B cell (primary cell): ENCODE measurements around the gene METTL17. TPM values are rescaled to one million over a fixed set of nuclear protein-coding genes. Genes with fewer than 3 reads are reported as not detected.

Experiments used
- ATAC-seq: fragments of 200-7000 bp; cut with Tn5 transposase; one replicate; pipeline ENCODE4 v1.10.0; 2021; ENCODE audit warnings: low read depth, mild to moderate bottlenecking, moderate number of reproducible peaks, moderate library complexity
- CTCF ChIA-PET: fragments of 350-600 bp; sonication (Branson Sonifier 250); formaldehyde crosslinking; loops from one replicate; lab custom pipeline; 2021; ENCODE audit warnings: antibody characterized with exemption, inconsistent platforms; lab: Charles Lee
- POLR2A ChIA-PET: fragments of 350-600 bp; sonication (Branson Sonifier 250); formaldehyde crosslinking; loops from one replicate; lab custom pipeline; 2021; ENCODE audit warnings: antibody characterized with exemption; lab: Charles Lee
- DNase-seq: peaks from one replicate; pipeline ENCODE4 v3.0.0; 2013
- H2AFZ ChIP-seq: 2 replicates; pipeline ENCODE4 v1.6.1; 2012; ENCODE audit warnings: mild to moderate bottlenecking, low read depth, low read length; ENCODE audit not compliant: insufficient read depth, poor library complexity, severe bottlenecking
- H3K27ac ChIP-seq, 2 donors: 1 replicate in 1 of 2; 2 replicates in 1 of 2; pipeline ENCODE4 v1.5.1; 2012 to 2013; ENCODE audit warnings: low read length in 2 of 2, mild to moderate bottlenecking in 2 of 2, moderate library complexity in 1 of 2
- H3K27me3 ChIP-seq, 4 experiments: fragments of 200-600 bp in 1 of 4; sonication (generic) in 1 of 4; replicated peaks in 1 of 4; 1 replicate in 2 of 4; 2 replicates in 2 of 4; pipeline versions ENCODE4 v1.6.1 to v1.7.0; 2013 to 2016; ENCODE audit warnings: low read length in 3 of 4, mild to moderate bottlenecking in 2 of 4, mixed read lengths in 1 of 4, moderate library complexity in 1 of 4; ENCODE audit not compliant: insufficient read depth in 4 of 4, control insufficient read depth in 3 of 4; ENCODE audit errors: control extremely low read depth in 1 of 4
- H3K36me3 ChIP-seq, 2 experiments: replicated peaks in 1 of 2; 1 replicate in 1 of 2; 2 replicates in 1 of 2; pipeline versions ENCODE4 v1.6.1 to v1.7.1; 2013; ENCODE audit warnings: low read length in 1 of 2; ENCODE audit not compliant: insufficient read depth in 2 of 2, control insufficient read depth in 1 of 2; ENCODE audit errors: control extremely low read depth in 1 of 2, extremely low read depth in 1 of 2
- H3K4me1 ChIP-seq, 2 donors: fragments of 200-600 bp in 1 of 2; sonication (generic) in 1 of 2; 1 replicate in 1 of 2; 2 replicates in 1 of 2; pipeline versions ENCODE4 v1.5.1 to v1.6.1; 2013 to 2017; ENCODE audit warnings: low read length in 2 of 2; ENCODE audit not compliant: control insufficient read depth in 2 of 2, insufficient read depth in 2 of 2
- H3K4me2 ChIP-seq: replicated peaks from 2 replicates; pipeline ENCODE3; 2012; ENCODE audit warnings: mild to moderate bottlenecking, low read depth, low read length; ENCODE audit not compliant: poor library complexity, severe bottlenecking
- H3K4me3 ChIP-seq, 5 experiments: fragments of 200-600 bp in 1 of 5; sonication (generic) in 1 of 5; 1 replicate in 3 of 5; 2 replicates in 2 of 5; pipeline versions ENCODE4 v1.5.1 to v1.7.0; 2011 to 2016; ENCODE audit warnings: low read length in 4 of 5, mild to moderate bottlenecking in 4 of 5, low read depth in 2 of 5, control low read depth in 1 of 5, moderate library complexity in 1 of 5; ENCODE audit not compliant: insufficient read depth in 1 of 5; ENCODE audit errors: control extremely low read depth in 1 of 5, extremely low read depth in 1 of 5
- H3K79me2 ChIP-seq: fragments of 200-600 bp; sonication (generic); one replicate; pipeline ENCODE4 v1.6.0; 2016; ENCODE audit warnings: low read length; ENCODE audit not compliant: control insufficient read depth, insufficient read depth
- H3K9ac ChIP-seq: fragments of 200-600 bp; sonication (generic); 2 replicates; pipeline ENCODE4 v1.6.1; 2017; ENCODE audit warnings: mild to moderate bottlenecking, low read length, moderate library complexity
- H3K9me3 ChIP-seq, 3 donors: one replicate each; pipeline versions ENCODE4 v1.6.1 to v1.7.1; 2013; ENCODE audit warnings: low read length in 2 of 3; ENCODE audit not compliant: control insufficient read depth in 2 of 3, insufficient read depth in 1 of 3; ENCODE audit errors: control extremely low read depth in 1 of 3
- H4K20me1 ChIP-seq: 2 replicates; pipeline ENCODE4 v1.6.0; 2012; ENCODE audit warnings: mild to moderate bottlenecking, low read length; ENCODE audit not compliant: insufficient read depth, control insufficient read depth, poor library complexity, severe bottlenecking
- H3K27ac Mint-ChIP-seq: one replicate; pipeline ENCODE4 v1.8.0; 2021; ENCODE audit warnings: mixed read lengths
- H3K27me3 Mint-ChIP-seq: one replicate; pipeline ENCODE4 v1.8.0; 2021; ENCODE audit warnings: mixed read lengths
- H3K4me1 Mint-ChIP-seq: one replicate; pipeline ENCODE4 v1.8.0; 2021; ENCODE audit warnings: mixed read lengths
- H3K4me3 Mint-ChIP-seq: one replicate; pipeline ENCODE4 v1.8.0; 2021; ENCODE audit warnings: mixed read lengths
- H3K9me3 Mint-ChIP-seq: one replicate; pipeline ENCODE4 v1.8.0; 2022; ENCODE audit warnings: mixed read lengths; ENCODE audit not compliant: insufficient read depth
- CTCF ChIP-seq: fragments of 200-600 bp; IDR thresholded peaks from one replicate; pipeline ENCODE4 v1.8.0; 2022; ENCODE audit warnings: antibody characterized with exemption, mild to moderate bottlenecking
- EZH2 ChIP-seq: IDR thresholded peaks from 2 replicates; pipeline ENCODE4 v1.6.1; 2012; ENCODE audit warnings: borderline replicate concordance, low read depth, mild to moderate bottlenecking, moderate library complexity, low read length; ENCODE audit not compliant: insufficient read depth, poor library complexity, severe bottlenecking
- WGBS: methylation state at CpG from one replicate; pipeline ENCODE4 v1.1.5; 2013; ENCODE audit warnings: missing lambda C conversion rate; ENCODE audit not compliant: insufficient coverage; 5-methylcytosine and 5-hydroxymethylcytosine counted together
- intact Hi-C: fragments of 100-400 bp; cut with micrococcal nuclease; formaldehyde crosslinking; loops from one replicate; pipeline ENCODE4 v1.10.0; 2022
- polyA plus RNA-seq: library from polyadenylated mRNA; depleted of rRNA; stranded (reverse); fragments of >200 nt; gene quantifications from 2 replicates; pipeline ENCODE4 v1.2.3, GENCODE V29; 2012
- total RNA-seq, 2 donors: library from RNA; stranded (reverse); fragments of 120-200 nt in 1 of 2; gene quantifications; 1 replicate in 1 of 2; 2 replicates in 1 of 2; pipeline versions ENCODE4 v1.2.3 to v1.2.4, GENCODE V29; 2013 to 2022

METTL17 gene
- total and polyA plus RNA-seq, 2 donors (not counting 1 experiment from before 2014, with no cell fraction given), result 116 to 201 TPM

GRCh38 chr14:21037156-21037555, 47.4 kb downstream of the METTL17 start:
- Mint-ChIP-seq H3K4me1 (no peaks in the 10 kb centered on the region), H3K9me3 (no peaks in the 10 kb centered on the region), H3K27me3 (peaks cover 37% of the 10 kb centered on the region), H3K27ac (no peak overlapping the region), H3K4me3 (no peak overlapping the region)
- POLR2A ChIA-PET, result no interaction called here
- intact Hi-C loops, result no loop called here
- Histone ChIP-seq H3K27me3 (peaks cover 0 to 11% (median 0%) of the 10 kb centered on the region in 4 experiments), H2AFZ (no peak overlapping the region), H4K20me1 (no peaks in the 10 kb centered on the region), H3K4me2 (no peak overlapping the region), H3K9ac (no peak overlapping the region), H3K36me3 (no peaks in the 10 kb centered on the region), H3K4me1 (no peaks in the 10 kb centered on the region), H3K4me3 (no peak overlapping the region), H3K27ac (no peak overlapping the region), H3K79me2 (no peaks in the 10 kb centered on the region), H3K9me3 (no peaks in the 10 kb centered on the region)
- no peak for ATAC-seq
- WGBS, result 93% methylated on average over 2 of the region's 3 CpGs
- DNase-seq, result no peak
- TF ChIP-seq EZH2 (no peak), CTCF (no peak)
- CTCF ChIA-PET, result interaction anchor here (0.9 to 6.9 kb wide), 3 partner anchors 18 to 55 kb away, joined by 3 to 87 read pairs (median 3); no protein-coding TSS in a partner anchor

DNA sequence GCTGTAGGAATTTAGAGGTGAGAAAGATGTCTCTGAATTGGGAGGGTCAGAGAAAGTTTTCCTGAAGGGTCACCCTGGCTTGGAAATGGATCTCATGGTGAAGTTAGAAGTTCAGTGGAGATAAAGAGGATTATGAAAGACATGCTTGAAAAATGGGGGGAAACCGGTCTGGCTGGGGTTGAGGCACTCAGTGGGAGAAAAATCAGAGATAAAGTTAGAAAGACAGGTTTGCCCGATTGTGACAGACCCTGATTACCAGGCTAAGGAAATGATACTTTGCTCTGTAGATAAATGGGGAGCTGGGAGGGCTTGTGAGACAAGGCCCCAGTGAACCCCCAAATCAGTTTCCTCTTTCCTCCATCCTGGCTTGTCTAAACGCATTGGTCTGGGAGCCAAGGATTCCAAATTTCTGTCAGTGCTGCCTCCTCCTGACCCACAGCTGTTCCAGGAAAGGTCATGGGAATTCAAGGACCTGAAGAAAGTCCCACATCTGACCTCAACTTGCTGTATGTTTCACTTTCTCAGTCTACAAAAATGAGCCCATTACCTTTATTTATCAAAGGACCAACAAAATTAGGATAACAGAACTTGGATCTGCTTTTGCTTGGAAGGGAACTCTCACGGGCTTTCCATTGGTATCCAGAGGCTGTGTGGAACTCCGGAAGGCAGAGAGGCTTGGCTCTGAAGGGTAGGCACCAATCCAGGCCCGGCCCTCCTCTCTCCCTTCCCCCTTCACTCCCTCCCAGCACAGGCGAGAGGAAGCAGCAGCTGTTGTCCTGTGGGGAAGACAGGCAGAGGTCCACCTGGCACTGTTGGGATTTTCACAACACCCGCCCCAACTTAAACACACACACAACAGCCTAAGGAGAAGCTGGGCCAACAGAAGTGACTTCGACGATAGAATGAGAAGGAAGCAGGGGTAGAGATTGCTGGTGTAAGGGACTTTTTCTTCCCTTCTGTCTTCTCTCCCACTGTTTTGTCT, 49.0 kb downstream of the METTL17 start:
- Histone ChIP-seq H3K4me2 (no peak overlapping the region), H3K9me3 (no peaks in the 10 kb centered on the region), H3K9ac (no peak overlapping the region), H3K4me1 (no peaks in the 10 kb centered on the region), H2AFZ (no peak overlapping the region), H3K79me2 (no peaks in the 10 kb centered on the region), H3K27me3 (no peaks in the 10 kb centered on the region), H4K20me1 (no peaks in the 10 kb centered on the region), H3K4me3 (no peak overlapping the region), H3K36me3 (no peaks in the 10 kb centered on the region), H3K27ac (no peak overlapping the region)
- ATAC-seq (no peak), DNase-seq (no peak)
- intact Hi-C loops, result no loop called here
- H3K27me3 Mint-ChIP-seq, result peaks cover 40% of the 10 kb centered on the region
- TF ChIP-seq EZH2 (no peak), CTCF (no peak)
- H3K4me1 Mint-ChIP-seq, result no peaks in the 10 kb centered on the region
- POLR2A ChIA-PET, result no interaction called here
- H3K9me3 Mint-ChIP-seq, result no peaks in the 10 kb centered on the region
- CTCF ChIA-PET, result interaction anchor here (1.1 to 7.2 kb wide), 10 partner anchors 9 to 71 kb away, joined by 3 to 305 read pairs (median 6); partner anchors contain the start of gene TPPP2
- no peak overlapping the region for H3K27ac Mint-ChIP-seq
- no peak overlapping the region for H3K4me3 Mint-ChIP-seq
- WGBS, result 91% methylated on average over 7 of the region's 10 CpGs
